B cell (primary cell): ENCODE data around the gene TDRD9. TPM values are rescaled to one million over a fixed set of nuclear protein-coding genes. Genes with fewer than 3 reads are reported as not detected.

Experiments used
- ATAC-seq: fragments of 200-7000 bp; cut with Tn5 transposase; one replicate; pipeline ENCODE4 v1.10.0; 2021; ENCODE audit warnings: low read depth, mild to moderate bottlenecking, moderate number of reproducible peaks, moderate library complexity
- CTCF ChIA-PET: fragments of 350-600 bp; sonication (Branson Sonifier 250); formaldehyde crosslinking; loops from one replicate; lab custom pipeline; 2021; ENCODE audit warnings: antibody characterized with exemption, inconsistent platforms; lab: Charles Lee
- POLR2A ChIA-PET: fragments of 350-600 bp; sonication (Branson Sonifier 250); formaldehyde crosslinking; loops from one replicate; lab custom pipeline; 2021; ENCODE audit warnings: antibody characterized with exemption; lab: Charles Lee
- DNase-seq: peaks from one replicate; pipeline ENCODE4 v3.0.0; 2013
- H2AFZ ChIP-seq: 2 replicates; pipeline ENCODE4 v1.6.1; 2012; ENCODE audit warnings: mild to moderate bottlenecking, low read depth, low read length; ENCODE audit not compliant: insufficient read depth, poor library complexity, severe bottlenecking
- H3K27ac ChIP-seq, 2 donors: 1 replicate in 1 of 2; 2 replicates in 1 of 2; pipeline ENCODE4 v1.5.1; 2012 to 2013; ENCODE audit warnings: low read length in 2 of 2, mild to moderate bottlenecking in 2 of 2, moderate library complexity in 1 of 2
- H3K27me3 ChIP-seq, 4 experiments: fragments of 200-600 bp in 1 of 4; sonication (generic) in 1 of 4; replicated peaks in 1 of 4; 1 replicate in 2 of 4; 2 replicates in 2 of 4; pipeline versions ENCODE4 v1.6.1 to v1.7.0; 2013 to 2016; ENCODE audit warnings: low read length in 3 of 4, mild to moderate bottlenecking in 2 of 4, mixed read lengths in 1 of 4, moderate library complexity in 1 of 4; ENCODE audit not compliant: insufficient read depth in 4 of 4, control insufficient read depth in 3 of 4; ENCODE audit errors: control extremely low read depth in 1 of 4
- H3K36me3 ChIP-seq, 2 experiments: replicated peaks in 1 of 2; 1 replicate in 1 of 2; 2 replicates in 1 of 2; pipeline versions ENCODE4 v1.6.1 to v1.7.1; 2013; ENCODE audit warnings: low read length in 1 of 2; ENCODE audit not compliant: insufficient read depth in 2 of 2, control insufficient read depth in 1 of 2; ENCODE audit errors: control extremely low read depth in 1 of 2, extremely low read depth in 1 of 2
- H3K4me1 ChIP-seq, 2 donors: fragments of 200-600 bp in 1 of 2; sonication (generic) in 1 of 2; 1 replicate in 1 of 2; 2 replicates in 1 of 2; pipeline versions ENCODE4 v1.5.1 to v1.6.1; 2013 to 2017; ENCODE audit warnings: low read length in 2 of 2; ENCODE audit not compliant: control insufficient read depth in 2 of 2, insufficient read depth in 2 of 2
- H3K4me2 ChIP-seq: replicated peaks from 2 replicates; pipeline ENCODE3; 2012; ENCODE audit warnings: mild to moderate bottlenecking, low read depth, low read length; ENCODE audit not compliant: poor library complexity, severe bottlenecking
- H3K4me3 ChIP-seq, 5 experiments: fragments of 200-600 bp in 1 of 5; sonication (generic) in 1 of 5; 1 replicate in 3 of 5; 2 replicates in 2 of 5; pipeline versions ENCODE4 v1.5.1 to v1.7.0; 2011 to 2016; ENCODE audit warnings: low read length in 4 of 5, mild to moderate bottlenecking in 4 of 5, low read depth in 2 of 5, control low read depth in 1 of 5, moderate library complexity in 1 of 5; ENCODE audit not compliant: insufficient read depth in 1 of 5; ENCODE audit errors: control extremely low read depth in 1 of 5, extremely low read depth in 1 of 5
- H3K79me2 ChIP-seq: fragments of 200-600 bp; sonication (generic); one replicate; pipeline ENCODE4 v1.6.0; 2016; ENCODE audit warnings: low read length; ENCODE audit not compliant: control insufficient read depth, insufficient read depth
- H3K9ac ChIP-seq: fragments of 200-600 bp; sonication (generic); 2 replicates; pipeline ENCODE4 v1.6.1; 2017; ENCODE audit warnings: mild to moderate bottlenecking, low read length, moderate library complexity
- H3K9me3 ChIP-seq, 3 donors: one replicate each; pipeline versions ENCODE4 v1.6.1 to v1.7.1; 2013; ENCODE audit warnings: low read length in 2 of 3; ENCODE audit not compliant: control insufficient read depth in 2 of 3, insufficient read depth in 1 of 3; ENCODE audit errors: control extremely low read depth in 1 of 3
- H4K20me1 ChIP-seq: 2 replicates; pipeline ENCODE4 v1.6.0; 2012; ENCODE audit warnings: mild to moderate bottlenecking, low read length; ENCODE audit not compliant: insufficient read depth, control insufficient read depth, poor library complexity, severe bottlenecking
- H3K27ac Mint-ChIP-seq: one replicate; pipeline ENCODE4 v1.8.0; 2021; ENCODE audit warnings: mixed read lengths
- H3K27me3 Mint-ChIP-seq: one replicate; pipeline ENCODE4 v1.8.0; 2021; ENCODE audit warnings: mixed read lengths
- H3K4me1 Mint-ChIP-seq: one replicate; pipeline ENCODE4 v1.8.0; 2021; ENCODE audit warnings: mixed read lengths
- H3K4me3 Mint-ChIP-seq: one replicate; pipeline ENCODE4 v1.8.0; 2021; ENCODE audit warnings: mixed read lengths
- H3K9me3 Mint-ChIP-seq: one replicate; pipeline ENCODE4 v1.8.0; 2022; ENCODE audit warnings: mixed read lengths; ENCODE audit not compliant: insufficient read depth
- CTCF ChIP-seq: fragments of 200-600 bp; IDR thresholded peaks from one replicate; pipeline ENCODE4 v1.8.0; 2022; ENCODE audit warnings: antibody characterized with exemption, mild to moderate bottlenecking
- EZH2 ChIP-seq: IDR thresholded peaks from 2 replicates; pipeline ENCODE4 v1.6.1; 2012; ENCODE audit warnings: borderline replicate concordance, low read depth, mild to moderate bottlenecking, moderate library complexity, low read length; ENCODE audit not compliant: insufficient read depth, poor library complexity, severe bottlenecking
- WGBS: methylation state at CpG from one replicate; pipeline ENCODE4 v1.1.5; 2013; ENCODE audit warnings: missing lambda C conversion rate; ENCODE audit not compliant: insufficient coverage; 5-methylcytosine and 5-hydroxymethylcytosine counted together
- intact Hi-C: fragments of 100-400 bp; cut with micrococcal nuclease; formaldehyde crosslinking; loops from one replicate; pipeline ENCODE4 v1.10.0; 2022
- polyA plus RNA-seq: library from polyadenylated mRNA; depleted of rRNA; stranded (reverse); fragments of >200 nt; gene quantifications from 2 replicates; pipeline ENCODE4 v1.2.3, GENCODE V29; 2012
- total RNA-seq, 2 donors: library from RNA; stranded (reverse); fragments of 120-200 nt in 1 of 2; gene quantifications; 1 replicate in 1 of 2; 2 replicates in 1 of 2; pipeline versions ENCODE4 v1.2.3 to v1.2.4, GENCODE V29; 2013 to 2022

TDRD9 gene
- total and polyA plus RNA-seq, 2 donors (not counting 1 experiment from before 2014, with no cell fraction given): 1.1 to 2.4 TPM

- H3K79me2 ChIP-seq: no peaks in the 10 kb centered on the region
- intact Hi-C loops: no loop called here
- H2AFZ ChIP-seq: no peak overlapping the region
- peaks cover 0 to 5% (median 0%) of the 10 kb centered on the region in 3 donors for H3K9me3 ChIP-seq
- Mint-ChIP-seq H3K27ac (no peak overlapping the region), H3K4me3 (no peak overlapping the region), H3K9me3 (no peaks in the 10 kb centered on the region), H3K27me3 (peaks cover 29% of the 10 kb centered on the region), H3K4me1 (no peaks in the 10 kb centered on the region)
- WGBS: no CpG with 5 or more reads among the region's 3 CpGs
- no peak for TF ChIP-seq EZH2
- no peak for TF ChIP-seq CTCF
- no peaks in the 10 kb centered on the region for H3K36me3 ChIP-seq
- no peak overlapping the region for H3K4me3 ChIP-seq
- H3K4me1 ChIP-seq: no peaks in the 10 kb centered on the region
- POLR2A ChIA-PET: no interaction called here
- no peak overlapping the region for H3K4me2 ChIP-seq
- DNase-seq (no peak), ATAC-seq (no peak)
- no peak overlapping the region for H3K27ac ChIP-seq
- no peak overlapping the region for H3K9ac ChIP-seq
- H3K27me3 ChIP-seq: peaks cover 0 to 5% (median 0%) of the 10 kb centered on the region in 4 experiments
- CTCF ChIA-PET: interaction anchor here (1.2 kb wide), 1 partner anchor 30 kb away, joined by 3 read pairs; no protein-coding TSS in a partner anchor
- H4K20me1 ChIP-seq: no peaks in the 10 kb centered on the region
Observed at GRCh38 chr14:104047761-104048160, 119.5 kb downstream of the TDRD9 start.

DNA sequence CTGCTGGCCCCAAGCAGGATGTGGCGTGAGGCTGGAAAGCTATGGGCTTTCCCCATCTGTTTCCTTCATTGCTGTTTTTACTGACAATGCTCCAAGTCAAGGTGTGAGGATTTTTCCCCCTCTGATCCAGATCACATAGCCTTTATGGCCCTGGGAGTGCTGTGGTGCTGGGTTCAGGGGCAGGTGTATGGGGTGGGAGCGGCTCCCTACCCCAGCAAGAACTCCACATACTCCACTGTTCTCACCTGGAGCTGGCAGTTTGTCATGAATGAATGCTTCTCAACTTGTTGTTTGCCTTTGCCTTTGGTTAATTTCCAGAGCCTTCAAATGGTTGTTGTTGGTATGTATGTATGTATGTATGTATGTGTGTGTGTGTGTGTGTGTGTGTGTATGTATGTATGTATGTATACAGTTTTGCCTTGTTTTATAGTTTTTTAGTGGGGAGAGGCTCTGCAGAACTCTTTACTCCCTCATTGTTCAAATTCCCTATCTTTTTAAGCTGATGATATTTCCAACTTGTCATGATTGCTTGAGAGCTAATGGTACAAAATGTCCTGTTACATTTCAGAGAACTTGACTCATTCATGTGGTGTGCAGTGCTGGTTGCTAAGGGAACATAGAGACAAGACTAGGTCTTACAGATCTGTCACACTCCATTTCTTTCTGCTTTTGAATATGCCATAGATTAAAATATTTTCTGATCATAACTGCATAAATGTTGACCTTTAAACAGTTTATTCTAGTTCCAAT lies 120.7 kb downstream of the TDRD9 start:
- intact Hi-C loops: no loop called here
- WGBS: 86% methylated on average over 1 of the region's 2 CpGs

More for the DNA sequence above, 120.7 kb downstream of the TDRD9 start:
- no peaks in the 10 kb centered on the region for H3K9me3 Mint-ChIP-seq
- no peak for DNase-seq
- H3K4me1 ChIP-seq: no peaks in the 10 kb centered on the region
- H3K4me3 Mint-ChIP-seq: no peak overlapping the region
- CTCF ChIA-PET: no interaction called here
- no peaks in the 10 kb centered on the region for H3K36me3 ChIP-seq
- POLR2A ChIA-PET: no interaction called here
- H4K20me1 ChIP-seq: no peaks in the 10 kb centered on the region
- no peak overlapping the region for H3K4me3 ChIP-seq
- no peak overlapping the region for H3K27ac Mint-ChIP-seq
- H2AFZ ChIP-seq: no peak overlapping the region
- no peak overlapping the region for H3K27ac ChIP-seq
- no peak for TF ChIP-seq CTCF
- TF ChIP-seq EZH2: no peak
- H3K79me2 ChIP-seq: no peaks in the 10 kb centered on the region
- H3K4me1 Mint-ChIP-seq: no peaks in the 10 kb centered on the region
- no peak overlapping the region for H3K9ac ChIP-seq
- no peak for ATAC-seq
- peaks cover 30% of the 10 kb centered on the region for H3K27me3 Mint-ChIP-seq
- H3K27me3 ChIP-seq: peaks cover 0 to 5% (median 1%) of the 10 kb centered on the region in 4 experiments
- H3K4me2 ChIP-seq: no peak overlapping the region
- H3K9me3 ChIP-seq: peaks cover 0 to 5% (median 0%) of the 10 kb centered on the region in 3 donors
